GM21737 (cell line): ENCODE results near the gene RPS14.

Experiments used
- ATAC-seq: cut with Tn5 transposase; IDR thresholded peaks from one replicate; pipeline ENCODE4 v1.9.1; 2021; ENCODE audit warnings: mild to moderate bottlenecking, moderate library complexity; ENCODE audit not compliant: unreplicated experiment

The RPS14 gene

GRCh38 chr5:150401376-150402228 is 47.9 kb downstream of the RPS14 start:
- ATAC-seq, result no peak

GRCh38 chr5:150401076-150401375 is 48.5 kb downstream of the RPS14 start:
- ATAC-seq, result no peak

- ATAC-seq, result no peak
These were observed 49.0 kb downstream of the RPS14 start for GRCh38 chr5:150400316-150401075.

- no peak for ATAC-seq
These were observed 49.9 kb downstream of the RPS14 start for GRCh38 chr5:150399524-150400211.

GRCh38 chr5:150398722-150399523 is 50.6 kb downstream of the RPS14 start:
- ATAC-seq, result peak; percentile 63

GRCh38 chr5:150397782-150398721 is 51.5 kb downstream of the RPS14 start:
- ATAC-seq, result no peak

- no peak for ATAC-seq
These were observed 52.3 kb downstream of the RPS14 start for GRCh38 chr5:150397146-150397781.

- ATAC-seq, result no peak
These were observed 53.3 kb downstream of the RPS14 start for GRCh38 chr5:150396267-150396666.

- no peak for ATAC-seq
These were observed 53.9 kb downstream of the RPS14 start for GRCh38 chr5:150395688-150395975.

GRCh38 chr5:150394912-150395687 is 54.4 kb downstream of the RPS14 start:
- ATAC-seq, result no peak

- no peak for ATAC-seq
These were observed 55.4 kb downstream of the RPS14 start for GRCh38 chr5:150394131-150394530.

GRCh38 chr5:150393096-150393645 is 56.4 kb downstream of the RPS14 start:
- ATAC-seq, result no peak

GRCh38 chr5:150392680-150393079 is 56.9 kb downstream of the RPS14 start:
- ATAC-seq, result no peak
